GM19395 (cell line): ENCODE measurements around the gene RAB24.
"Not testable (repeated sequence)": the region's sequence is repeated elsewhere in the genome, so short reads cannot be mapped to it uniquely, and the experiment has no call there.

Experiments used
- ATAC-seq: cut with Tn5 transposase; IDR thresholded peaks from one replicate; pipeline ENCODE4 v1.9.1; 2021; ENCODE audit warnings: mild to moderate bottlenecking, moderate library complexity; ENCODE audit not compliant: unreplicated experiment

Gene RAB24

GRCh38 chr5:177296581-177296980, 6.9 kb downstream of the RAB24 start:
- ATAC-seq = no peak

GRCh38 chr5:177295924-177296323, 7.6 kb downstream of the RAB24 start:
- ATAC-seq = no peak

GRCh38 chr5:177294632-177295031, 8.9 kb downstream of the RAB24 start:
- ATAC-seq = no peak

- no peak for ATAC-seq
Observed at GRCh38 chr5:177293819-177294581, 9.5 kb downstream of the RAB24 start.

- ATAC-seq = no peak
Observed at GRCh38 chr5:177291735-177292134, 11.8 kb downstream of the RAB24 start.

GRCh38 chr5:177290816-177291596, 12.5 kb downstream of the RAB24 start:
- ATAC-seq = peak; percentile 69

- ATAC-seq = no peak
Observed at GRCh38 chr5:177288191-177288590, 15.3 kb downstream of the RAB24 start.

- no peak for ATAC-seq
Observed at GRCh38 chr5:177276886-177277285, 26.6 kb downstream of the RAB24 start.

- ATAC-seq = no peak
Observed at GRCh38 chr5:177275883-177276282, 27.6 kb downstream of the RAB24 start.

- ATAC-seq = no peak
Observed at GRCh38 chr5:177271113-177271512, 32.4 kb downstream of the RAB24 start.

- ATAC-seq = no peak
Observed at GRCh38 chr5:177270653-177271052, 32.9 kb downstream of the RAB24 start.

- no peak for ATAC-seq
Observed at GRCh38 chr5:177269976-177270375, 33.5 kb downstream of the RAB24 start.

GRCh38 chr5:177269232-177269895, 34.2 kb downstream of the RAB24 start:
- ATAC-seq = no peak

GRCh38 chr5:177265395-177265794, 38.1 kb downstream of the RAB24 start:
- no peak for ATAC-seq

GRCh38 chr5:177264178-177264577, 39.3 kb downstream of the RAB24 start:
- ATAC-seq = no peak

- no peak for ATAC-seq
Observed at GRCh38 chr5:177261510-177261909, 42.0 kb downstream of the RAB24 start.

- no peak for ATAC-seq
Observed at GRCh38 chr5:177260961-177261360, 42.6 kb downstream of the RAB24 start.

GRCh38 chr5:177258711-177259110, 44.8 kb downstream of the RAB24 start:
- ATAC-seq = not testable (repeated sequence)

- ATAC-seq = no peak
Observed at GRCh38 chr5:177256296-177256695, 47.2 kb downstream of the RAB24 start.

- no peak for ATAC-seq
Observed at GRCh38 chr5:177253252-177253651, 50.3 kb downstream of the RAB24 start.
